K562 (cell line): ENCODE measurements around the gene PRR35. TPM values are rescaled to one million over a fixed set of nuclear protein-coding genes. Genes with fewer than 3 reads are reported as not detected.

Experiments
- BCOR ChIP-seq: fragments of 450-650 bp; IDR thresholded peaks from 2 replicates; pipeline ENCODE4 v1.6.1; 2016
- CREB3 ChIP-seq: fragments of 450-650 bp; conservative IDR thresholded peaks from 2 replicates; pipeline ENCODE4 v1.6.1; 2016; ENCODE audit warnings: missing genetic modification characterization, low read depth, mild to moderate bottlenecking, missing compliant biosample characterization, moderate library complexity
- E2F6 ChIP-seq, 2 experiments: IDR thresholded peaks; 2 replicates each; pipeline ENCODE4 v1.6.1; 2011; ENCODE audit warnings: borderline replicate concordance in 1 of 2, control low read depth in 1 of 2, low read depth in 1 of 2, low read length in 1 of 2, mild to moderate bottlenecking in 1 of 2, mixed read lengths in 1 of 2, moderate library complexity in 1 of 2; ENCODE audit not compliant: insufficient read depth in 1 of 2, insufficient read length in 1 of 2, poor library complexity in 1 of 2, severe bottlenecking in 1 of 2; ENCODE audit errors: extremely low read depth in 1 of 2
- GATAD2A ChIP-seq: fragments of 450-650 bp; IDR thresholded peaks from 2 replicates; pipeline ENCODE4 v1.6.1; 2017
- HDAC2 ChIP-seq: fragments of 450-650 bp; IDR thresholded peaks from 2 replicates; pipeline ENCODE4 v1.6.1; 2016; ENCODE audit warnings: mild to moderate bottlenecking
- HDAC3 ChIP-seq: fragments of 450-650 bp; IDR thresholded peaks from 2 replicates; pipeline ENCODE4 v1.6.1; 2018; ENCODE audit warnings: borderline replicate concordance, mild to moderate bottlenecking, moderate library complexity; ENCODE audit not compliant: partially characterized antibody
- HDAC8 ChIP-seq: fragments of 450-650 bp; IDR thresholded peaks from 2 replicates; pipeline ENCODE4 v1.6.1; 2016; ENCODE audit warnings: mild to moderate bottlenecking, missing genetic modification characterization, moderate library complexity, missing compliant biosample characterization
- NR3C1 ChIP-seq: sonication (generic); formaldehyde crosslinking; IDR thresholded peaks from 2 replicates; pipeline ENCODE4 v1.8.1; 2022; ENCODE audit warnings: missing genetic modification reagents
- PHF8 ChIP-seq: fragments of 200-600 bp; sonication (generic); IDR thresholded peaks from 2 replicates; pipeline ENCODE4 v1.6.1; 2012; ENCODE audit warnings: mixed run types, mild to moderate bottlenecking, inconsistent platforms, low read length, moderate library complexity, borderline replicate concordance
- polyA plus RNA-seq, 8 experiments: library from polyadenylated mRNA; depleted of rRNA in 4 of 8; stranded (reverse) in 5 of 8; unstranded in 3 of 8; fragments of >200 nt; fragmentation: Nextera tagmentation in 2 of 8; fragmentation: Illumina TruSeq in 1 of 8; extraction: Ambion mirVana in 2 of 8; extraction: Trizol in 1 of 8; gene quantifications; 2 replicates each; pipeline versions ENCODE4 v1.2.1 to v1.2.3, GENCODE V29; 2011 to 2014; ENCODE audit warnings: inconsistent platforms in 1 of 8, missing spikeins in 1 of 8
- total RNA-seq, 7 experiments: library from RNA; depleted of rRNA in 6 of 7; stranded (reverse); fragments of >200 nt in 6 of 7; fragmentation: Illumina TruSeq in 2 of 7; extraction: Trizol in 2 of 7; gene quantifications; 2 replicates each; pipeline versions ENCODE4 v1.2.1 to v1.2.3, GENCODE V29; 2011 to 2021; ENCODE audit warnings: low replicate concordance in 1 of 7
- TF ChIP-seq, protein P1 (sequence below): fragments of 250-450 bp; sonication (Bioruptor Pico); IDR thresholded peaks from 2 replicates; pipeline ENCODE4 v1.9.0; 2021; ENCODE audit warnings: mild to moderate bottlenecking, inconsistent platforms
- TF ChIP-seq, protein P2 (sequence below), 2 experiments: IDR thresholded peaks in 1 of 2; conservative IDR thresholded peaks in 1 of 2; 2 replicates each; pipeline ENCODE4 v1.6.1; 2016; ENCODE audit warnings: low read depth in 2 of 2, mild to moderate bottlenecking in 1 of 2, missing compliant biosample characterization in 1 of 2, missing genetic modification characterization in 1 of 2, moderate library complexity in 1 of 2
- TF ChIP-seq, protein P3 (sequence below), 3 experiments: fragments of 200-800 bp in 1 of 3; fragments of 250-450 bp in 1 of 3; fragments of 450-650 bp in 1 of 3; sonication (Bioruptor Pico) in 1 of 3; sonication (Bioruptor generic) in 1 of 3; formaldehyde crosslinking in 1 of 3; IDR thresholded peaks; 2 replicates each; pipeline versions ENCODE4 v1.6.1 to v1.8.0; 2016 to 2022; ENCODE audit warnings: mild to moderate bottlenecking in 2 of 3, missing genetic modification characterization in 2 of 3, missing compliant biosample characterization in 1 of 3, moderate library complexity in 1 of 3

PRR35 gene
- total and polyA plus RNA-seq, 9 of the 15 experiments (the other 6 are each of a cell fraction or from before 2014, with no cell fraction given) = 0.17 to 0.45 (median 0.21) TPM; not detected in 5

- TF ChIP-seq, protein P1, sequence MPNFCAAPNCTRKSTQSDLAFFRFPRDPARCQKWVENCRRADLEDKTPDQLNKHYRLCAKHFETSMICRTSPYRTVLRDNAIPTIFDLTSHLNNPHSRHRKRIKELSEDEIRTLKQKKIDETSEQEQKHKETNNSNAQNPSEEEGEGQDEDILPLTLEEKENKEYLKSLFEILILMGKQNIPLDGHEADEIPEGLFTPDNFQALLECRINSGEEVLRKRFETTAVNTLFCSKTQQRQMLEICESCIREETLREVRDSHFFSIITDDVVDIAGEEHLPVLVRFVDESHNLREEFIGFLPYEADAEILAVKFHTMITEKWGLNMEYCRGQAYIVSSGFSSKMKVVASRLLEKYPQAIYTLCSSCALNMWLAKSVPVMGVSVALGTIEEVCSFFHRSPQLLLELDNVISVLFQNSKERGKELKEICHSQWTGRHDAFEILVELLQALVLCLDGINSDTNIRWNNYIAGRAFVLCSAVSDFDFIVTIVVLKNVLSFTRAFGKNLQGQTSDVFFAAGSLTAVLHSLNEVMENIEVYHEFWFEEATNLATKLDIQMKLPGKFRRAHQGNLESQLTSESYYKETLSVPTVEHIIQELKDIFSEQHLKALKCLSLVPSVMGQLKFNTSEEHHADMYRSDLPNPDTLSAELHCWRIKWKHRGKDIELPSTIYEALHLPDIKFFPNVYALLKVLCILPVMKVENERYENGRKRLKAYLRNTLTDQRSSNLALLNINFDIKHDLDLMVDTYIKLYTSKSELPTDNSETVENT (CRISPR knock-in tag) = 0 out of 2 replicates have a peak, but pooled peaks have one; percentile 8
- no peak for TF ChIP-seq BCOR
- TF ChIP-seq HDAC2 = no peak
- TF ChIP-seq HDAC8 = no peak
- peak; percentile 12; the same call in 1 of the 2 replicates for TF ChIP-seq PHF8
- peak in 1 of 2 experiments; percentile 46 for TF ChIP-seq E2F6 (IDR thresholded peaks at IDR 0.05; ENCODE audit: borderline replicate concordance in 1 of 2, extremely low read depth in 1 of 2, insufficient read depth in 1 of 2, insufficient read length in 1 of 2, low read depth in 1 of 2, low read length in 1 of 2, poor library complexity in 1 of 2, severe bottlenecking in 1 of 2)
- TF ChIP-seq, protein P2, sequence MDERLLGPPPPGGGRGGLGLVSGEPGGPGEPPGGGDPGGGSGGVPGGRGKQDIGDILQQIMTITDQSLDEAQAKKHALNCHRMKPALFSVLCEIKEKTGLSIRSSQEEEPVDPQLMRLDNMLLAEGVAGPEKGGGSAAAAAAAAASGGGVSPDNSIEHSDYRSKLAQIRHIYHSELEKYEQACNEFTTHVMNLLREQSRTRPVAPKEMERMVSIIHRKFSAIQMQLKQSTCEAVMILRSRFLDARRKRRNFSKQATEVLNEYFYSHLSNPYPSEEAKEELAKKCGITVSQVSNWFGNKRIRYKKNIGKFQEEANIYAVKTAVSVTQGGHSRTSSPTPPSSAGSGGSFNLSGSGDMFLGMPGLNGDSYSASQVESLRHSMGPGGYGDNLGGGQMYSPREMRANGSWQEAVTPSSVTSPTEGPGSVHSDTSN (CRISPR knock-in tag; IDR thresholded peaks at IDR 0.05; ENCODE audit: low read depth) = no peak
- TF ChIP-seq, protein P2 (tag; conservative IDR thresholded peaks at IDR 0.05; ENCODE audit: low read depth) = no peak
- no peak for TF ChIP-seq GATAD2A
- TF ChIP-seq, protein P3, sequence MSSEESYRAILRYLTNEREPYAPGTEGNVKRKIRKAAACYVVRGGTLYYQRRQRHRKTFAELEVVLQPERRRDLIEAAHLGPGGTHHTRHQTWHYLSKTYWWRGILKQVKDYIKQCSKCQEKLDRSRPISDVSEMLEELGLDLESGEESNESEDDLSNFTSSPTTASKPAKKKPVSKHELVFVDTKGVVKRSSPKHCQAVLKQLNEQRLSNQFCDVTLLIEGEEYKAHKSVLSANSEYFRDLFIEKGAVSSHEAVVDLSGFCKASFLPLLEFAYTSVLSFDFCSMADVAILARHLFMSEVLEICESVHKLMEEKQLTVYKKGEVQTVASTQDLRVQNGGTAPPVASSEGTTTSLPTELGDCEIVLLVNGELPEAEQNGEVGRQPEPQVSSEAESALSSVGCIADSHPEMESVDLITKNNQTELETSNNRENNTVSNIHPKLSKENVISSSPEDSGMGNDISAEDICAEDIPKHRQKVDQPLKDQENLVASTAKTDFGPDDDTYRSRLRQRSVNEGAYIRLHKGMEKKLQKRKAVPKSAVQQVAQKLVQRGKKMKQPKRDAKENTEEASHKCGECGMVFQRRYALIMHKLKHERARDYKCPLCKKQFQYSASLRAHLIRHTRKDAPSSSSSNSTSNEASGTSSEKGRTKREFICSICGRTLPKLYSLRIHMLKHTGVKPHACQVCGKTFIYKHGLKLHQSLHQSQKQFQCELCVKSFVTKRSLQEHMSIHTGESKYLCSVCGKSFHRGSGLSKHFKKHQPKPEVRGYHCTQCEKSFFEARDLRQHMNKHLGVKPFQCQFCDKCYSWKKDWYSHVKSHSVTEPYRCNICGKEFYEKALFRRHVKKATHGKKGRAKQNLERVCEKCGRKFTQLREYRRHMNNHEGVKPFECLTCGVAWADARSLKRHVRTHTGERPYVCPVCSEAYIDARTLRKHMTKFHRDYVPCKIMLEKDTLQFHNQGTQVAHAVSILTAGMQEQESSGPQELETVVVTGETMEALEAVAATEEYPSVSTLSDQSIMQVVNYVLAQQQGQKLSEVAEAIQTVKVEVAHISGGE (CRISPR knock-in tag; IDR thresholded peaks at IDR 0.05) = 0 out of 6 replicates have a peak, but pooled peaks of 2 of the 3 experiments have one; percentile 3 to 24
- peak; percentile 73 for TF ChIP-seq NR3C1 (CRISPR knock-in tag)
- TF ChIP-seq HDAC3 = no peak
- TF ChIP-seq CREB3 (tag) = 0 out of 2 replicates have a peak, but pooled peaks have one; percentile 16
Measured at GRCh38 chr16:567373-568256, 7.4 kb downstream of the PRR35 start (continued).
